HepG2 (cell line): Measurements from ENCODE around the gene MTHFSD. TPM values are rescaled to one million over a fixed set of nuclear protein-coding genes. Genes with fewer than 3 reads are reported as not detected.

Experiments used
- ATAC-seq: fragments of 200-7000 bp; cut with Tn5 transposase; 3 replicates; pipeline ENCODE4 v1.9.1; 2020; ENCODE audit warnings: mild to moderate bottlenecking, moderate library complexity
- BruUV-seq: library from RNA; stranded (reverse); fragments of 400-500 nt; replicated peaks from 2 replicates; lab custom pipeline; 2021; lab: Mats Ljungman, UMichigan
- CTCF ChIA-PET: fragments of 300-600 bp; formaldehyde crosslinking; extraction: SDS; loops from one replicate; lab custom pipeline; 2021; ENCODE audit warnings: low total read pairs, inconsistent platforms, low intra/inter-chr PET ratio; lab: Yijun Ruan, JAX
- POLR2A ChIA-PET: fragments of 350-600 bp; sonication (Branson Sonifier 250); formaldehyde crosslinking; loops from one replicate; lab custom pipeline; 2020; ENCODE audit warnings: antibody characterized with exemption, inconsistent platforms; lab: Yijun Ruan, JAX
- DNase-seq: peaks from one replicate; pipeline ENCODE4 v3.0.0-alpha.2; 2015; ENCODE audit warnings: low spot score
- FAIRE-seq: peaks from 3 replicates; lab custom pipeline; 2011; peaks lifted over from hg19 to GRCh38; lab: Jason Lieb, UNC
- H2AFZ ChIP-seq: one replicate; pipeline ENCODE4 v1.6.1; 2011; ENCODE audit warnings: low read length, inconsistent platforms
- H3K27ac ChIP-seq: fragments of 300-600 bp; 3 replicates; pipeline ENCODE4 v1.8.0; 2011; ENCODE audit warnings: mixed run types, mild to moderate bottlenecking, mixed read lengths, low read length, inconsistent platforms; ENCODE audit not compliant: insufficient read depth; ENCODE audit errors: extremely low read length
- H3K27me3 ChIP-seq, 2 experiments: fragments of 200-600 bp in 1 of 2; 2 replicates in 1 of 2; 3 replicates in 1 of 2; pipeline versions ENCODE4 v1.6.0 to v1.8.0; 2011; ENCODE audit warnings: low read length in 2 of 2, mild to moderate bottlenecking in 2 of 2, moderate library complexity in 2 of 2, inconsistent platforms in 1 of 2; ENCODE audit not compliant: insufficient read depth in 2 of 2, control insufficient read depth in 1 of 2
- H3K36me3 ChIP-seq, 2 experiments: fragments of 200-600 bp in 1 of 2; replicated peaks in 1 of 2; 2 replicates in 1 of 2; 3 replicates in 1 of 2; pipeline versions ENCODE4 v1.5.1 to v1.8.0; 2011; ENCODE audit warnings: low read length in 2 of 2, inconsistent platforms in 1 of 2; ENCODE audit not compliant: insufficient read depth in 2 of 2, control insufficient read depth in 1 of 2
- H3K4me1 ChIP-seq: 2 replicates; pipeline ENCODE4 v1.5.1; 2012; ENCODE audit warnings: low read length, inconsistent platforms; ENCODE audit not compliant: insufficient read depth
- H3K4me2 ChIP-seq: 2 replicates; pipeline ENCODE4 v1.6.0; 2011; ENCODE audit warnings: low read depth, low read length, inconsistent platforms
- H3K4me3 ChIP-seq, 3 experiments: fragments of 200-600 bp in 1 of 3; sonication (generic), shearing (Covaris generic) in 1 of 3; replicated peaks in 1 of 3; 2 replicates each; pipeline ENCODE4 v1.5.1; 2011 to 2016; ENCODE audit warnings: low read length in 3 of 3, inconsistent platforms in 2 of 3, low read depth in 2 of 3, mild to moderate bottlenecking in 2 of 3, control low read depth in 1 of 3, mixed read lengths in 1 of 3; ENCODE audit not compliant: insufficient read depth in 1 of 3
- H3K79me2 ChIP-seq: one replicate; pipeline ENCODE4 v1.6.1; 2011; ENCODE audit warnings: low read length, inconsistent platforms; ENCODE audit not compliant: insufficient read depth
- H3K9ac ChIP-seq: 2 replicates; pipeline ENCODE4 v1.6.0; 2011; ENCODE audit warnings: mild to moderate bottlenecking, low read depth, low read length, inconsistent platforms; ENCODE audit not compliant: insufficient read depth
- H3K9me3 ChIP-seq: 2 replicates; pipeline ENCODE4 v1.5.1; 2012; ENCODE audit warnings: mild to moderate bottlenecking, low read length
- H4K20me1 ChIP-seq: 2 replicates; pipeline ENCODE4 v1.6.0; 2011; ENCODE audit warnings: inconsistent platforms, mild to moderate bottlenecking, low read length, moderate library complexity; ENCODE audit not compliant: insufficient read depth
- E2F5 ChIP-seq: sonication (generic); formaldehyde crosslinking; conservative IDR thresholded peaks from 2 replicates; pipeline ENCODE4 v1.4.0; 2020; ENCODE audit warnings: missing genetic modification reagents
- GATA4 ChIP-seq: sonication (generic); IDR thresholded peaks from 2 replicates; pipeline ENCODE4 v1.6.1; 2016; ENCODE audit warnings: antibody characterized with exemption, low read depth, borderline replicate concordance
- HNRNPH1 ChIP-seq: fragments of 200-400 bp; formaldehyde crosslinking; optimal IDR thresholded peaks from 2 replicates; pipeline ENCODE3; 2017; ENCODE audit warnings: mild to moderate bottlenecking, low read depth, low read length
- HNRNPK ChIP-seq: fragments of 200-400 bp; formaldehyde crosslinking; IDR thresholded peaks from 2 replicates; pipeline ENCODE4 v1.6.1; 2018; ENCODE audit warnings: low read length, low read depth, moderate library complexity, mild to moderate bottlenecking; ENCODE audit not compliant: poor library complexity, severe bottlenecking
- ISX ChIP-seq: sonication (generic); formaldehyde crosslinking; conservative IDR thresholded peaks from 2 replicates; pipeline ENCODE4 v1.5.0; 2020; ENCODE audit warnings: missing genetic modification reagents
- KLF12 ChIP-seq: sonication (generic); formaldehyde crosslinking; IDR thresholded peaks from 2 replicates; pipeline ENCODE4 v1.4.0; 2020; ENCODE audit warnings: missing genetic modification reagents, borderline replicate concordance
- MIXL1 ChIP-seq: IDR thresholded peaks from 2 replicates; pipeline ENCODE4 v1.6.1; 2016
- NAIF1 ChIP-seq: sonication (generic); formaldehyde crosslinking; IDR thresholded peaks from 2 replicates; pipeline ENCODE4 v1.5.0; 2020; ENCODE audit warnings: mild to moderate bottlenecking, missing genetic modification reagents, borderline replicate concordance
- POGZ ChIP-seq: sonication (generic); formaldehyde crosslinking; IDR thresholded peaks from 2 replicates; pipeline ENCODE4 v1.4.0; 2020; ENCODE audit warnings: mild to moderate bottlenecking, missing genetic modification reagents
- RBAK ChIP-seq: sonication (generic); formaldehyde crosslinking; IDR thresholded peaks from 2 replicates; pipeline ENCODE4 v1.5.1; 2020; ENCODE audit warnings: mild to moderate bottlenecking, missing genetic modification reagents
- THAP9 ChIP-seq: sonication (generic); formaldehyde crosslinking; IDR thresholded peaks from 2 replicates; pipeline ENCODE4; 2020; ENCODE audit warnings: missing genetic modification reagents, mild to moderate bottlenecking, borderline replicate concordance
- ZNF3 ChIP-seq: IDR thresholded peaks from 2 replicates; pipeline ENCODE4 v1.7.0; 2017; ENCODE audit warnings: inconsistent platforms
- ZNF33A ChIP-seq: sonication (generic); formaldehyde crosslinking; IDR thresholded peaks from 2 replicates; pipeline ENCODE4 v1.5.1; 2020; ENCODE audit warnings: missing genetic modification reagents, mild to moderate bottlenecking, moderate library complexity, borderline replicate concordance
- ZNF383 ChIP-seq: sonication (generic); formaldehyde crosslinking; IDR thresholded peaks from 2 replicates; pipeline ENCODE4 v1.4.0; 2020; ENCODE audit warnings: missing genetic modification reagents, mild to moderate bottlenecking, borderline replicate concordance
- ZNF430 ChIP-seq: sonication (generic); formaldehyde crosslinking; IDR thresholded peaks from 2 replicates; pipeline ENCODE4 v1.9.0; 2021; ENCODE audit warnings: mild to moderate bottlenecking, missing genetic modification reagents
- ZSCAN5A ChIP-seq: sonication (generic); formaldehyde crosslinking; IDR thresholded peaks from 2 replicates; pipeline ENCODE4 v1.8.0; 2022; ENCODE audit warnings: mild to moderate bottlenecking, missing genetic modification reagents, borderline replicate concordance
- WGBS: methylation state at CpG from one replicate; pipeline ENCODE4 v1.1.6; 2017; ENCODE audit warnings: low lambda C conversion rate; 5-methylcytosine and 5-hydroxymethylcytosine counted together
- in situ Hi-C: cut with HindIII; loops from 2 replicates; pipeline ENCODE4 v1.10.0; 2017; ENCODE audit warnings: low pct_unique_long_range_greater_than_20kb; ENCODE audit not compliant: extremely low pct_ligation_motif_present
- intact Hi-C: fragments of 100-400 bp; cut with micrococcal nuclease; formaldehyde crosslinking; loops from one replicate; pipeline ENCODE4 v1.10.0; 2022; ENCODE audit not compliant: unreplicated experiment
- polyA plus RNA-seq, 8 experiments: library from polyadenylated mRNA; depleted of rRNA in 3 of 8; stranded (reverse) in 7 of 8; unstranded in 1 of 8; fragments of >200 nt; fragmentation: Illumina TruSeq in 4 of 8; extraction: Trizol in 4 of 8; gene quantifications; 2 replicates each; pipeline versions ENCODE4 v1.2.1 to v1.2.3, GENCODE V29; 2011 to 2016; ENCODE audit warnings: low read depth in 4 of 8, missing spikeins in 1 of 8, mixed read lengths in 1 of 8; ENCODE audit not compliant: insufficient read depth in 1 of 8
- total RNA-seq, 5 experiments: library from RNA; depleted of rRNA; stranded (reverse); fragments of >200 nt; fragmentation: Illumina TruSeq; extraction: Trizol; gene quantifications; 2 replicates each; pipeline ENCODE4 v1.2.3, GENCODE V29; 2016; ENCODE audit warnings: low read depth in 1 of 5

Gene MTHFSD
- total and polyA plus RNA-seq, 2 of the 13 experiments (the other 11 are each of a cell fraction or from before 2014, with no cell fraction given) = 14.2 to 16.3 TPM

- CTCF ChIA-PET = no interaction called here
- H3K4me2 ChIP-seq = no peak overlapping the region
Observed at GRCh38 chr16:86531641-86532525, 23.2 kb downstream of the MTHFSD start.

More at GRCh38 chr16:86531641-86532525, 23.2 kb downstream of the MTHFSD start:
- Histone ChIP-seq H3K4me3 (no peak overlapping the region), H3K36me3 (peaks cover 0 to 7% of the 10 kb centered on the region in 2 experiments; a peak in 2 of 5 replicates), H4K20me1 (no peaks in the 10 kb centered on the region), H3K79me2 (no peaks in the 10 kb centered on the region), H3K27me3 (no peaks in the 10 kb centered on the region), H3K4me1 (no peaks in the 10 kb centered on the region), H2AFZ (no peak overlapping the region), H3K27ac (no peak overlapping the region), H3K9me3 (no peaks in the 10 kb centered on the region), H3K9ac (no peak overlapping the region)
- BruUV-seq = no TSS peak
- intact Hi-C loops (no loop called here), in situ Hi-C loops (no loop called here)
- FAIRE-seq = no peak
- ATAC-seq = no peak; the same call in 2 of the 3 replicates
- no peak for DNase-seq
- WGBS = 91% methylated on average over 33 of the region's 49 CpGs
- no peak for TF ChIP-seq E2F5
- no peak for TF ChIP-seq MIXL1
- TF ChIP-seq GATA4 = no peak
- no peak for TF ChIP-seq THAP9 (CRISPR knock-in tag)
- TF ChIP-seq HNRNPH1 = no peak
- no peak for TF ChIP-seq KLF12
- TF ChIP-seq ZNF33A = no peak
- no peak for TF ChIP-seq RBAK (CRISPR knock-in tag)
- TF ChIP-seq POGZ = no peak
- no peak for TF ChIP-seq NAIF1 (CRISPR knock-in tag)
- TF ChIP-seq ZNF3 (CRISPR knock-in tag) = no peak
- no peak for TF ChIP-seq ZSCAN5A (CRISPR knock-in tag)
- TF ChIP-seq ZNF430 (CRISPR knock-in tag) = no peak
- TF ChIP-seq ZNF383 (CRISPR knock-in tag) = no peak
- no peak for TF ChIP-seq ISX (CRISPR knock-in tag)
- no peak for TF ChIP-seq HNRNPK
- POLR2A ChIA-PET = no interaction called here
